ENCODE measurements around the gene ANO2. TPM values are rescaled to one million over a fixed set of nuclear protein-coding genes. Genes with fewer than 3 reads are reported as not detected.

ANO2 gene
- polyA plus RNA-seq, 1 experiment, result 0.09 TPM

GRCh38 chr12:5599378-5599777 lies 345.7 kb downstream of the ANO2 start:
- no peak overlapping the region for H3K27ac ChIP-seq (ENCODE audit: low read depth, low read length)
- no peak for DNase-seq (ENCODE audit: low read depth, low spot score)
- CTCF ChIA-PET, result interaction anchor here (1.1 to 1.3 kb wide), 2 partner anchors 50 to 171 kb away, joined by 3 to 4 read pairs; no protein-coding TSS in a partner anchor
- POLR2A ChIA-PET, result no interaction called here
- no peak for TF ChIP-seq CTCF (IDR thresholded peaks at IDR 0.05; ENCODE audit: low read depth, low read length)
- H3K4me3 ChIP-seq (ENCODE audit: low read depth, low read length), result no peak overlapping the region
- H3K9me3 ChIP-seq (ENCODE audit: control insufficient read depth, insufficient read depth, low read length), result no peaks in the 10 kb centered on the region
- no peaks in the 10 kb centered on the region for H3K27me3 ChIP-seq (ENCODE audit: control insufficient read depth, insufficient read depth, low read length)

GRCh38 chr12:5593998-5594397 lies 351.1 kb downstream of the ANO2 start:
- no peak overlapping the region for H3K4me3 ChIP-seq (ENCODE audit: low read depth, low read length)
- no peak overlapping the region for H3K27ac ChIP-seq (ENCODE audit: low read depth, low read length)
- no peak for TF ChIP-seq CTCF (IDR thresholded peaks at IDR 0.05; ENCODE audit: low read depth, low read length)
- ChIA-PET CTCF (interaction anchor here (1.6 kb wide), 1 partner anchor 166 kb away, joined by 3 read pairs; no protein-coding TSS in a partner anchor), POLR2A (no interaction called here)
- peaks cover 11% of the 10 kb centered on the region for H3K27me3 ChIP-seq (ENCODE audit: control insufficient read depth, insufficient read depth, low read length)
- H3K9me3 ChIP-seq (ENCODE audit: control insufficient read depth, insufficient read depth, low read length), result no peaks in the 10 kb centered on the region; the same call in 1 of the 2 replicates
- DNase-seq (ENCODE audit: low read depth, low spot score), result no peak

- H3K27ac ChIP-seq (ENCODE audit: low read depth, low read length), result no peak overlapping the region
- DNase-seq (ENCODE audit: low read depth, low spot score), result no peak
- no peak for TF ChIP-seq CTCF (IDR thresholded peaks at IDR 0.05; ENCODE audit: low read depth, low read length)
- ChIA-PET POLR2A (interaction anchor here (0.5 kb wide), 1 partner anchor 9 kb away, joined by 15 read pairs; no protein-coding TSS in a partner anchor), CTCF (interaction anchor here (1.6 kb wide), 1 partner anchor 165 kb away, joined by 3 read pairs; no protein-coding TSS in a partner anchor)
- H3K4me3 ChIP-seq (ENCODE audit: low read depth, low read length), result no peak overlapping the region
- peaks cover 11% of the 10 kb centered on the region for H3K27me3 ChIP-seq (ENCODE audit: control insufficient read depth, insufficient read depth, low read length)
- H3K9me3 ChIP-seq (ENCODE audit: control insufficient read depth, insufficient read depth, low read length), result no peaks in the 10 kb centered on the region; the same call in 1 of the 2 replicates
Measured at GRCh38 chr12:5593086-5593485, 352.0 kb downstream of the ANO2 start.

GRCh38 chr12:5592310-5592709 lies 352.7 kb downstream of the ANO2 start:
- H3K27me3 ChIP-seq (ENCODE audit: control insufficient read depth, insufficient read depth, low read length), result peaks cover 11% of the 10 kb centered on the region
- DNase-seq (ENCODE audit: low read depth, low spot score), result no peak
- CTCF ChIA-PET, result interaction anchor here (1.6 kb wide), 1 partner anchor 164 kb away, joined by 3 read pairs; no protein-coding TSS in a partner anchor
- POLR2A ChIA-PET, result no interaction called here
- no peak overlapping the region for H3K4me3 ChIP-seq (ENCODE audit: low read depth, low read length)
- H3K27ac ChIP-seq (ENCODE audit: low read depth, low read length), result no peak overlapping the region
- no peak for TF ChIP-seq CTCF (IDR thresholded peaks at IDR 0.05; ENCODE audit: low read depth, low read length)
- no peaks in the 10 kb centered on the region; the same call in 1 of the 2 replicates for H3K9me3 ChIP-seq (ENCODE audit: control insufficient read depth, insufficient read depth, low read length)

GRCh38 chr12:5590316-5590715 lies 354.7 kb downstream of the ANO2 start:
- no peaks in the 10 kb centered on the region; the same call in 1 of the 2 replicates for H3K9me3 ChIP-seq (ENCODE audit: control insufficient read depth, insufficient read depth, low read length)

More at GRCh38 chr12:5590316-5590715, 354.7 kb downstream of the ANO2 start:
- H3K27me3 ChIP-seq (ENCODE audit: control insufficient read depth, insufficient read depth, low read length), result peaks cover 11% of the 10 kb centered on the region
- POLR2A ChIA-PET, result no interaction called here
- no peak for TF ChIP-seq CTCF (IDR thresholded peaks at IDR 0.05; ENCODE audit: low read depth, low read length)
- H3K27ac ChIP-seq (ENCODE audit: low read depth, low read length), result no peak overlapping the region
- H3K4me3 ChIP-seq (ENCODE audit: low read depth, low read length), result no peak overlapping the region
- CTCF ChIA-PET, result no interaction called here
- DNase-seq (ENCODE audit: low read depth, low spot score), result no peak
